SK-N-SH (cell line): Measurements from ENCODE around the gene GPR18.

Source experiments
- CTCF ChIP-seq: fragments of 200-600 bp; sonication (generic); IDR thresholded peaks from 2 replicates; pipeline ENCODE4 v1.6.1; 2017; ENCODE audit warnings: antibody characterized with exemption, mild to moderate bottlenecking, moderate library complexity
- EZH2phosphoT487 ChIP-seq: fragments of 200-600 bp; sonication (generic); IDR thresholded peaks from 2 replicates; pipeline ENCODE4 v1.6.1; 2017; ENCODE audit warnings: low read depth, mixed run types, mild to moderate bottlenecking, antibody characterized with exemption, moderate library complexity, borderline replicate concordance
- FOXJ3 ChIP-seq: sonication (generic); formaldehyde crosslinking; IDR thresholded peaks from 2 replicates; pipeline ENCODE4 v1.5.1; 2020; ENCODE audit warnings: mild to moderate bottlenecking, missing genetic modification reagents
- MAX ChIP-seq: IDR thresholded peaks from 2 replicates; pipeline ENCODE4 v1.4.0; 2012; ENCODE audit warnings: low read depth
- MXI1 ChIP-seq: IDR thresholded peaks from 2 replicates; pipeline ENCODE4 v1.6.1; 2012; ENCODE audit warnings: mild to moderate bottlenecking, low read depth, low read length, improper control_type of control experiment
- POLR2AphosphoS5 ChIP-seq: IDR thresholded peaks from 2 replicates; pipeline ENCODE4 v1.6.1; 2012; ENCODE audit warnings: low read depth, low read length
- RXRA ChIP-seq: IDR thresholded peaks from 2 replicates; pipeline ENCODE4 v1.4.0; 2012; ENCODE audit warnings: low read depth, mild to moderate bottlenecking, borderline replicate concordance
- YY1 ChIP-seq: IDR thresholded peaks from 2 replicates; pipeline ENCODE4 v1.4.0; 2012; ENCODE audit warnings: low read depth, mild to moderate bottlenecking

GRCh38 chr13:99228737-99229691 lies 29.2 kb downstream of the GPR18 start:
- TF ChIP-seq MAX (no peak), YY1 (no peak), POLR2AphosphoS5 (no peak), CTCF (no peak), RXRA (no peak), FOXJ3 (no peak), EZH2phosphoT487 (no peak), MXI1 (no peak)
